Skin epidermis (tissue), 12 donors: ENCODE results near the gene EYS.

Experiments used
- H3K27ac ChIP-seq, 21 experiments: fragments of 200-600 bp; sonication (generic) in 11 of 21; one replicate each; pipeline ENCODE4 v1.5.0; 2020; ENCODE audit warnings: mild to moderate bottlenecking in 3 of 21, inconsistent platforms in 2 of 21, moderate library complexity in 2 of 21
- H3K4me3 ChIP-seq, 7 experiments: fragments of 200-600 bp; sonication (generic) in 2 of 7; one replicate each; pipeline ENCODE4 v1.5.0; 2020; ENCODE audit warnings: inconsistent platforms in 2 of 7, mild to moderate bottlenecking in 2 of 7, moderate library complexity in 1 of 7

Gene EYS

DNA sequence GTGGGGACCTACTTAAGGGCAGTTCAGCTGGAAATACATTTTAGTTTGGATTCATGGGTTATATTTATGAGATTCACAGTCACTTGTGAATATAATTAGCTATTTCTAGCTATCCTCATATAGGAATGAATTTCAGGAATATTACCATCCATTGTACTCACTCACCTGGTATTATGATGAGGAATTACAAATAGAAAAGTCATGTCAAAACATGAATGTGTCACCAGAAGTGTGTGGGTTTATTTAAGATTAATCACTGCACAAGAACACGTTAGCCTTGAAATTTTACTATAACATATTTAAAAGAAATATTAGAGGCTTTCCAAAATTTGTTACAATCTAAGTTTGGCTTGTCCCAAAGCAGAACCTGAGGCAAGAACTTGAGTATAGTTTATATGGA lies 1560.9 kb downstream of the EYS start:
- Histone ChIP-seq H3K27ac (no peak overlapping the region), H3K4me3 (no peak overlapping the region)

- Histone ChIP-seq H3K4me3 (no peak overlapping the region), H3K27ac (no peak overlapping the region)
These were observed 1561.4 kb downstream of the EYS start for GRCh38 chr6:64145658-64146057.

- Histone ChIP-seq H3K27ac (no peak overlapping the region), H3K4me3 (no peak overlapping the region)
These were observed 1563.9 kb downstream of the EYS start for GRCh38 chr6:64143101-64143500.

- H3K27ac ChIP-seq: no peak overlapping the region
- no peak overlapping the region for H3K4me3 ChIP-seq
These were observed 1565.3 kb downstream of the EYS start for GRCh38 chr6:64141680-64142079.

DNA sequence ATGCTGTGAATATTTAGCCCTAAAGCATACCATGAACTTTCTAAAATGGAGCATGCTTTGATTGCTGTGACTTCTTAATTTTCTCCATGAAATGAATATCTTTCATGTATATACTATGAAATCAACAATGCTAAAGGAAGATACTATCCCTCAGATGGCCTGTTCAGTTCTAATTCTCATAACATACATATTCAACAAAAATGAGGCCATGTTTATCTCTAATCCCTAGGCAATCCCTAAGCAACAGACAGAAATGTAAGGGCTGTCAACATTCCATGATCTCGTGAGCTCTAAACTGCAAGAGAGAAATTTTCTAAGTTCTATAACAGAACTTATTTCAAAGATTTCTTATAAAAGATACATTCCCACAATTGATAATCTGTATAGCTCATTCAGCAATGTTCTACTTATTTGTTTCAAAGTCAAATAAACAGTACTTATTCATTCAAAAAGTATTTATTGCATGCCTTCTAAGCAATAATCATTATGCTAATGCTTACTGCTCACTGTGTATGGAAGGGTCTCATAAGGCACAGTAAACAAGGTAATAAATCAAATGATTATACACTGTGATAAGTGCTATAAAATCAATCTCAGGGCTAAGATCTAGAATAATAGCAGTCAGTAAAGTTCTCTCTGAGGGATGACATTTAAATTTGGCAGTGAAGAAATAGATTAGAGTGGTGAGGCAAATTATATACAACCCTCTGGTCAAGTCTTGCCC lies 1578.6 kb downstream of the EYS start:
- H3K27ac ChIP-seq: no peak overlapping the region
- H3K4me3 ChIP-seq: no peak overlapping the region

GRCh38 chr6:64123761-64124633 lies 1583.0 kb downstream of the EYS start:
- Histone ChIP-seq H3K4me3 (no peak overlapping the region), H3K27ac (no peak overlapping the region)

DNA sequence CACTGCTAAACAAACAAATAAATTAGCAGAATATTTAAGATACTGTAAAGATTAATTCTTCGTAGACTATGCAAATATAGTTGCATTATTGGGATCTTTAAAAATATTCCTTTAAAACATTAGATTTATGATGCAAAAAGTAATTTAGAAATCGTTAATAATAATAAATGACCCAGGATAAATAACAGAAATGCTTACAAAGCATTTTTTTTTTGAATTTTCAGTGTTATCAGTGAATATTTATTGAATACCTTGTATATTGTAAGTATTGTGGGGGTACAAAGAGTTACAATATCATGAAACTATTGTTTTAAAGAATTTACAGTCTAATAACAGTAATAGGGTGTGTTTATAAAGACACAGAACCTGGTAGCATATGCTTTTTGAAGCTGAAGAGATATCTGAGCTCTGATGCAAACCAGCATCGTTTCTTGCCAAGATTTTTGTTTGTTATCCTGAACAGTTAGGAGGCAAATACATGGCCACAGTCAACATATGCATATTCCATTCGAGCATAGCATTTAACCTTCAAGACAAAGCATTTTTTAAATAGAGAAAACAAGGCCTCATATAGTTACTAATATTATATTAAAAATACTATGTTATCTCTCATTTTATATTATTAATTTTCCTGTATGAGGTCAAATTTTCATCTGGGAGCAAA lies 1584.2 kb downstream of the EYS start:
- Histone ChIP-seq H3K4me3 (no peak overlapping the region), H3K27ac (no peak overlapping the region)

GRCh38 chr6:64121011-64121565 lies 1585.9 kb downstream of the EYS start:
- Histone ChIP-seq H3K27ac (no peak overlapping the region), H3K4me3 (no peak overlapping the region)

GRCh38 chr6:64113704-64114103 lies 1593.3 kb downstream of the EYS start:
- no peak overlapping the region for H3K27ac ChIP-seq

GRCh38 chr6:64104051-64104450 lies 1603.0 kb downstream of the EYS start:
- no peak overlapping the region for H3K27ac ChIP-seq
- no peak overlapping the region for H3K4me3 ChIP-seq

More at GRCh38 chr6:64113704-64114103, 1593.3 kb downstream of the EYS start:
- no peak overlapping the region for H3K4me3 ChIP-seq

DNA sequence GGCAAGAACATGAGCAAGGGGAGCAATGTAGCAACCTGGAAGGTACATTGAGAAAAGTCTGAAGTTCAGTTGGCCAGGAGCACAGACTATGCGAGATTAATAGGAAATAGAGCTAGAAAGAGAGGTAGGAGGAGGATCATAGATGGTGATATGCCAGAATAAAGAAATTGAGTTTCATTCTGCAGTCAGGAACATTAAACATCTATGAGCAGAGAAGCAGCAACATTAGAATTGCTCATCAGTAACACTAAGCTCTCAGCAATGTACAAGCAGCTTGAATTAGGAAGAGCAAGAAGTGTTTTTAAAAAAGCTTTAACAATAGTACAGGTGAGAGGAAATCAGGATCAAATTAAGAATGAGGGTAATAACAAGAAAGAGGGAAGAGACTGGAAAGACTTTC lies 1603.5 kb downstream of the EYS start:
- Histone ChIP-seq H3K27ac (no peak overlapping the region), H3K4me3 (no peak overlapping the region)

DNA sequence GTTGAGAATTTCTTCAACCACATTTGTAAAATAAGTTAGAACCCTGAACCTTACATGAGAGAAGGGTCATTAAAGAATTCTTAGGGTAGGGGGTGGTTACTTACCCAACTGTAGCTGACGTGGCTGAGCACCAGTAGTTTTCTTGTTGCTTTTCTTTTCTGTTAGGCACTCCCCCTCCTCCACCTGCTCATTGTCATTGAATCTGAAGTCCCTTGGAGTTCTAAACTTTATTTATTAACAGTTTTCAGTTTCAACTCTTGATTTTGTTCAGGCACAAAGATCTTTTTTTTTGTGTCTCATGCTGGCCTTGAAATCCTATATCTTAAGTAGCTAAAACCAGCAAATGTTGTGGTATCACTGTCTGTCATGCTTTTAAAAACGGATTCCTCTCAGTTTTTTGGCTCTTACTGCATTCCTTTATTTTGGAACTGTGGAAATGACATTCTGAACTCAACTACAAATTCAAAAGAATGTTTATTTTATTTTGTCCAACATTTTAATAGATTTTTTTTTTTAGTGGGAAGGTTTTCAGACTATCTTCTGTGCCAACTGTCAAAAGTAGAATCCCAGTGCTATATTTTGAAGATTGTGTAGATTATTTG lies 1606.2 kb downstream of the EYS start:
- no peak overlapping the region for H3K27ac ChIP-seq
- no peak overlapping the region for H3K4me3 ChIP-seq

DNA sequence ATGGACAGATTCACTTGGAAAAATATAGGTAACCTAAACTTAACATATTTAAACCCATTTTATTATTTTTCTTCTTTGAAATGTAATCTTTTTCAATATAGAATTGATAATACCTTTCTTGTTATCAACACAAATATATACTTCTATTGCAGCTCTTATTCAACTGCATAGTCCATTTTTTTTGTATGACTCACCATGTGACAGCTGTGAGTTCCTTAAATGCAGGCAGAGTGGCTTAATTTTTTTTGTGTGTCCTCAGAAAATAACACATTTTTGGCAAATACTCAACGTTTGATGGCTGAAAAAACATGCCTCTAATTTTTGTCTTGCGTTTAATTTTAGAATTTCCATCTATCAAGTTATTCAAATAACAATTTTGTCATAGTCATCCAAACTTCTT lies 1616.7 kb downstream of the EYS start:
- Histone ChIP-seq H3K4me3 (no peak overlapping the region), H3K27ac (no peak overlapping the region)

DNA sequence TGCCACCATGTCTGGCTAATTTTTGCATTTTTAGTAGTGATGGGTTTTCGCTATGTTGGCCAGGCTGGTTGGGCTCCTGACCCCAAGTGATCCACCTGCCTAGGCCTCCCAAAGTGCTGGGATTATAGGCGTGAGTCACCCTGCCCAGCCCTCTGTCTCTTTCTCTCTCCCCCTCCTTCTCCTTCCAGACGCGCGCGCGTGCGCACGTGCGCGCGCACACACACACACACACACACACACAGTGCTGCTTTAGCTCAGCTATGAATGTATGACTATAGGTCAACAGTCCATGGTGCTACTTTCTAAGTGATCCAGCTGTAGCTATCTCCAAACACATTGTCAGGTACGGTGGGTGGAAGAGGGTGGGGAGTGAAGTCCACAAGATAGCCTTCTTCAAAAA lies 1621.9 kb downstream of the EYS start:
- Histone ChIP-seq H3K4me3 (no peak overlapping the region), H3K27ac (no peak overlapping the region)

DNA sequence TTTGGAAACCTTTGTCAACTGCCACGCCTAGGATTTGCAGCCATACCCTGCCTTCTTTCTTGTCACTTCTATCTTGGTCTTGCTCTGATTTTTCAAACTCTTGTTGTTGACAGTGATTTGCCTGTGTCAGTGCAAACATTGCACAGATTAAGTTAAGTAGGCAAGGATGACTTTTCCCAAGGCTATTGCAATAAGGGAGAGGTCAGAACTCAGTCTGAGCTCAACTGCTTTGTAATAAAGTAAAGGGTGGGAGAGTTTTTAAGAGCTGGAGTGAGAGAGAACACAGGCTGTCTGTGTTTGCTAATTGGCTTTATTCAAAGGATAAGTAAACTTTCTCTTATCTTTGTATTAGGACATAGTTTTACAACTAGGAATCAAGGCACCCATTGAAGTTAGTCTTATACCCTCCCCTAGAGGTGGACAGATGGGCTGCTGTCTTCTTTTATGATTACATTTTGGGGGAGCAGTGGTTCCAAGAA lies 1622.8 kb downstream of the EYS start:
- no peak overlapping the region for H3K4me3 ChIP-seq
- no peak overlapping the region for H3K27ac ChIP-seq

- Histone ChIP-seq H3K27ac (no peak overlapping the region), H3K4me3 (no peak overlapping the region)
These were observed 1623.8 kb downstream of the EYS start for GRCh38 chr6:64083261-64083660.

DNA sequence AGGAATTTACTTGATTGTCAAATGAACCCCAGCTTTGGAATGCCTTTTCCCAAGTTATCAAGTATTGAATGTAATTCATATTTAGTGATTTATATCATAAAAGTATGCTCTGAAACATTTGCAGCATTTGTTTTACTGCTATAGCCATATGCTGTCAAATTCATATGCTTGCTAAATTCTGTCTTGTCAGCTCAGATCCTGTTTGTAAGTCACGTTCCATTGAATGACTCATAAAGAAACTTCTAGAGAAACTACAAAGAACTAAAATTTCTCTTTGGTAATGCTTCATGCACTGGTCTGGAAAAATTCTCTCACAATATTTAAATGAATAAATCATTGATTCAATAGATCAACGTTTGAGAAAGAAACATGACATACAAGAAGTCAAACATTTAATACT lies 1625.6 kb downstream of the EYS start:
- Histone ChIP-seq H3K4me3 (no peak overlapping the region), H3K27ac (no peak overlapping the region)

DNA sequence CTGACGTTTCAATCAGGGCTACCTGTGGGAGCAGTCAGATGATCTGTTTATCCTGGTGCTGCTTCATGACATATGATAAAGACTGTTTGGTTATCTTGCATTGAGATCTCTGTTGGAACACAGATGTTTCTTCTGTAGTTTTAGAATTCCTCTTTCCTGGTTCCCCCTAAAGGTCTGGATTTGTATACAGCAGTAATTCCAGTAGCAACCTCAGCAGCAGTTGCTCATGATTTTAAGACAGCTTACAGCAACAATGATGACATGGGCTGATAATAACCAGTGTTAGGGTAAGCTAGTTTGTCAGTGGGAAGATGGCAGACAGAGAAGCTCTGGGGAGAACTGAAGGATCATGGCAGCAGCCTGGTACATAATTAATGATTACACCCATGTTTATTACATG lies 1632.0 kb downstream of the EYS start:
- Histone ChIP-seq H3K27ac (no peak overlapping the region), H3K4me3 (no peak overlapping the region)

DNA sequence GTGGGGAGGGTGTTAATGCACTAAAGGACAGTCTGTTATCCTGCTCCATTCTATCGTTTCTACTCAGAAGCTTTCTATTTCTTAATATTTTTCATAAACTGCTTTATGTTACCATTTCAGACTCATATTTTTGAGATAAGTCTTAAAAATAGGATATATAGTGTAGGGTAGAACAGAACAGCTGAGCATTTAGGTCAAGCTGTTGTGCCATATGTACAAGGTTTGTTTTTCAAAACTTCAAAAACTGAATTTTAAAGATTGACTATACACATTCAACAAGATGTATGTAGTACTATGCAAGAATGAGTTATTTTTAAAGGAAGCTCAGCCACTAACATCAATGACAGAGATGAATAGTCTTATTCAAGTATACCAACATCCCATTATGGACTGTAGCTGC lies 1634.3 kb downstream of the EYS start:
- Histone ChIP-seq H3K27ac (no peak overlapping the region), H3K4me3 (no peak overlapping the region)

GRCh38 chr6:64064919-64065318 lies 1642.1 kb downstream of the EYS start:
- H3K27ac ChIP-seq: no peak overlapping the region
- H3K4me3 ChIP-seq: no peak overlapping the region
